ENCODE data around the gene TAP1.
"Not testable (repeated sequence)": the region's sequence is repeated elsewhere in the genome, so short reads cannot be mapped to it uniquely, and the experiment has no call there.

The TAP1 gene

DNA sequence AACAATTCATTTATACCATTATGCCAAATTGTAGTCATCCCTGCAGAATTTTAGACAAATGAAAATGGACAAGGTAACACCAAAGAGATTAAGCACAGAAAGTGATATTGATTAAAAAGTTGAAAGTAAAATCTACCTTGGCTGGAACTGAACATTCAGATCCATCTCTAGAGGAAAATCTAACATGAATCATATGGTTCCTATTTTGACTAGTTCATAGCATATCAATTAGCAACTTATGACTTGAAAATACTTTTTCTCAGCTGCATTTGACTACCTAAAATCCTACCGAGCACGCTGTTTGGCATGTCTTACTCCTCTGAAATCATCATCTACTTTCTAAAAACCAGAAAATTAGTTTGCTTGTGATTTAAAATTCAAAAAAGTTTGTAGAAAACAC is 23.1 kb upstream of the TAP1 start:
- H3K79me2 ChIP-seq (ENCODE audit: insufficient read depth, low read length): no peaks in the 10 kb centered on the region
- H3K9ac ChIP-seq (ENCODE audit: low read length): no peak overlapping the region
- no peaks in the 10 kb centered on the region for H3K9me3 ChIP-seq (ENCODE audit: low read length)
- H2AFZ ChIP-seq (ENCODE audit: low read length): no peak overlapping the region
- H3F3A ChIP-seq (ENCODE audit: insufficient read depth, low read length): no peaks in the 10 kb centered on the region
- no peak overlapping the region for H3K27ac ChIP-seq (ENCODE audit: low read depth, low read length, poor library complexity, severe bottlenecking)
- TF ChIP-seq EZH2 (IDR thresholded peaks at IDR 0.05; ENCODE audit: borderline replicate concordance, low read length): no peak
- TF ChIP-seq, protein P1, sequence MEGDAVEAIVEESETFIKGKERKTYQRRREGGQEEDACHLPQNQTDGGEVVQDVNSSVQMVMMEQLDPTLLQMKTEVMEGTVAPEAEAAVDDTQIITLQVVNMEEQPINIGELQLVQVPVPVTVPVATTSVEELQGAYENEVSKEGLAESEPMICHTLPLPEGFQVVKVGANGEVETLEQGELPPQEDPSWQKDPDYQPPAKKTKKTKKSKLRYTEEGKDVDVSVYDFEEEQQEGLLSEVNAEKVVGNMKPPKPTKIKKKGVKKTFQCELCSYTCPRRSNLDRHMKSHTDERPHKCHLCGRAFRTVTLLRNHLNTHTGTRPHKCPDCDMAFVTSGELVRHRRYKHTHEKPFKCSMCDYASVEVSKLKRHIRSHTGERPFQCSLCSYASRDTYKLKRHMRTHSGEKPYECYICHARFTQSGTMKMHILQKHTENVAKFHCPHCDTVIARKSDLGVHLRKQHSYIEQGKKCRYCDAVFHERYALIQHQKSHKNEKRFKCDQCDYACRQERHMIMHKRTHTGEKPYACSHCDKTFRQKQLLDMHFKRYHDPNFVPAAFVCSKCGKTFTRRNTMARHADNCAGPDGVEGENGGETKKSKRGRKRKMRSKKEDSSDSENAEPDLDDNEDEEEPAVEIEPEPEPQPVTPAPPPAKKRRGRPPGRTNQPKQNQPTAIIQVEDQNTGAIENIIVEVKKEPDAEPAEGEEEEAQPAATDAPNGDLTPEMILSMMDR (IDR thresholded peaks at IDR 0.05; ENCODE audit: low read length): no peak
- H3K36me3 ChIP-seq (ENCODE audit: insufficient read depth, low read length): no peaks in the 10 kb centered on the region
- H3K4me3 ChIP-seq (ENCODE audit: low read depth, low read length, poor library complexity, severe bottlenecking): no peak overlapping the region
- no peak overlapping the region for H3K4me2 ChIP-seq (ENCODE audit: low read length)
- no peaks in the 10 kb centered on the region for H4K20me1 ChIP-seq (ENCODE audit: insufficient read depth, low read length)
- no peaks in the 10 kb centered on the region for H3K9me2 ChIP-seq (ENCODE audit: low read depth, low read length)
- H3K27me3 ChIP-seq (ENCODE audit: insufficient read depth, low read length): no peaks in the 10 kb centered on the region
- H3K4me1 ChIP-seq (ENCODE audit: insufficient read depth, low read length, severe bottlenecking): peaks cover 2% of the 10 kb centered on the region

DNA sequence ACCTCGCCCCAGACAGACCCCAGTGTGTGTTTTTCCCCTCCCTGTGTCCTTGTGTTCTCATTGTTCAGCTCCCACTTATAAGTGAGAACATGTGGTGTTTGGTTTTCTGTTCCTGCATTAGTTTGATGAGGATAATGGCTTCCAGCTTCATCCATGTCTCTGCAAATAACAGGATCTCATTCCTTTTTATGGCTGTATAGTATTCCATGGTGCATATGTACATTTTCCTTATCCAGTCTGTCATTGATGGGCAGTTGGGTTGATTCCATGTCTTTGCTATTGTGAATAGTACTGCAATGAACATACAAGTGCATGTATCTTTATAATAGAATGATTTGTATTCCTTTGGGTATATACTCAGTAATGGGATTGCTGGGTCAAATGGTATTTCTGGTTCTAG is 20.4 kb upstream of the TAP1 start:
- not testable (repeated sequence) for H3K9ac ChIP-seq (ENCODE audit: low read length); H3K4me2 ChIP-seq (ENCODE audit: low read length); H3K4me3 ChIP-seq (ENCODE audit: low read depth, low read length, poor library complexity, severe bottlenecking); H3K27me3 ChIP-seq (ENCODE audit: insufficient read depth, low read length); H4K20me1 ChIP-seq (ENCODE audit: insufficient read depth, low read length); H3K9me3 ChIP-seq (ENCODE audit: low read length); H2AFZ ChIP-seq (ENCODE audit: low read length); H3K79me2 ChIP-seq (ENCODE audit: insufficient read depth, low read length); H3F3A ChIP-seq (ENCODE audit: insufficient read depth, low read length); H3K27ac ChIP-seq (ENCODE audit: low read depth, low read length, poor library complexity, severe bottlenecking); H3K36me3 ChIP-seq (ENCODE audit: insufficient read depth, low read length); H3K9me2 ChIP-seq (ENCODE audit: low read depth, low read length); H3K4me1 ChIP-seq (ENCODE audit: insufficient read depth, low read length, severe bottlenecking)

DNA sequence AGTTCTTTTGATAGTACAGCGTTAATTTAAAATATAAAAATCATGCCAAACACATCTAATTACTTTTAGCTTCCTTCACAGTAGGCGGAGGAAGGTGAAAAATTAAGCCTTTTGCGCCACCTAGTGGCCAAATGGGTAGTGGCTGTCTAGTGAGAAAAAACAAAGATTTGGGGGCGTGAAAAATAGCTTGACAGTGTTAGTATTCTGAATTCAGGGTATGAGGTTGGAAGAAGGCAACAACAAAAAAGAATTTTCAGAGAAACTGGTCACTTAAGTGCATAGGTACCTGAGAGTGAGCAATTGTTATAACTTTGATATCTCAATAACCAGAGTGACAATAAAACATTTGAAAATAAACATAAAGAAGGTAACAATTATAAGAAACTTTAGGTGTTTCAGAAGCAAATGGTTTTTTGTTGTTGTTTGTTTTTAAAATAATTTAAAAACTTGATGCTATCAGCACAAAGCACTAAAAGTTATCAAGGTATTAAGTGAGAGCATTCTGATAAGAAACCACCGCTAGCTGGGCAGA is 14.8 kb upstream of the TAP1 start:
- Histone ChIP-seq H4K20me1 (ENCODE audit: insufficient read depth, low read length) (no peaks in the 10 kb centered on the region), H3K4me1 (ENCODE audit: insufficient read depth, low read length, severe bottlenecking) (peaks cover 32% of the 10 kb centered on the region), H3F3A (ENCODE audit: insufficient read depth, low read length) (0 out of 2 replicates have a peak, but pooled peaks cover 5% of the 10 kb centered on the region), H3K36me3 (ENCODE audit: insufficient read depth, low read length) (no peaks in the 10 kb centered on the region), H3K4me3 (ENCODE audit: low read depth, low read length, poor library complexity, severe bottlenecking) (no peak overlapping the region), H3K9me2 (ENCODE audit: low read depth, low read length) (no peaks in the 10 kb centered on the region), H3K79me2 (ENCODE audit: insufficient read depth, low read length) (no peaks in the 10 kb centered on the region), H3K4me2 (ENCODE audit: low read length) (peak overlapping the region; percentile 70), H3K9me3 (ENCODE audit: low read length) (no peaks in the 10 kb centered on the region), H3K9ac (ENCODE audit: low read length) (no peak overlapping the region), H3K27me3 (ENCODE audit: insufficient read depth, low read length) (no peaks in the 10 kb centered on the region), H3K27ac (ENCODE audit: low read depth, low read length, poor library complexity, severe bottlenecking) (peak overlapping the region; percentile 95), H2AFZ (ENCODE audit: low read length) (no peak overlapping the region)
- TF ChIP-seq, protein P1 (IDR thresholded peaks at IDR 0.05; ENCODE audit: low read length): peak; percentile 90
- TF ChIP-seq EZH2 (IDR thresholded peaks at IDR 0.05; ENCODE audit: borderline replicate concordance, low read length): no peak

DNA sequence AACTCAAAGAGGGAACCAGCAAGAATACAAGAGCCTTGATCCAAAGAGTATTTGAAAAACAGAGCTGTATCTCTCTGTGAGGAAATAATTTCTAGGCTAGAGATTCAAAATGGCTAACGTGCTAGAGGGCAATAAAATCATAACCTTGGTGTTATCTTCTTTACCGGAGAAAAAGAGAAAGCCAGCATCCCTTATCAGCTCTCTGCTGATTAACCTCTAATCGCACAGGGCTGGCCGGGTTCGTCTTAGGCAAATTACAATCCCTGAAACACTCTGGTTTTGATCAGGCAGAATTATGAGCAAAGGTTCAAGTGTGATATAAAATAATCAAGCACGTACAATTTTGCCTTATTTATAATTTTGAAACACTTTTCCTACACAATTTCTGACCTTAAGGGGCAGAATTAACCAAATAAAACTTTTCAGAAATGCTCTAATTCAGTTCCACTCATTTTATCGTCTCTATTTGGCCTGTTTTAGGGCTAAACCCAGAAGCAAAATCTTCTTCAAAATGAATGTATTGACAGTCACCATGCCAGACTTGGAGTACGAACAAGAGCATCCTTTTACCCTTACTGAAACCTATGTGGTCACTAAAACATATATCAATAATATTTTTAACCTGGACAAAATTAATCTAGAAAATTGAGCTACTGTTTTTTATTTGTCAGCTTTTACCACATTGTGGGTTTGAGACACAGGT is 14.2 kb upstream of the TAP1 start:
- peaks cover 32% of the 10 kb centered on the region for H3K4me1 ChIP-seq (ENCODE audit: insufficient read depth, low read length, severe bottlenecking)
- H3K27ac ChIP-seq (ENCODE audit: low read depth, low read length, poor library complexity, severe bottlenecking): peak overlapping the region; percentile 95
- H2AFZ ChIP-seq (ENCODE audit: low read length): peak overlapping the region; percentile 80
- no peaks in the 10 kb centered on the region for H3K9me2 ChIP-seq (ENCODE audit: low read depth, low read length)
- peak overlapping the region; percentile 65 for H3K9ac ChIP-seq (ENCODE audit: low read length)
- no peaks in the 10 kb centered on the region for H3K9me3 ChIP-seq (ENCODE audit: low read length)
- H3K4me2 ChIP-seq (ENCODE audit: low read length): peak overlapping the region; percentile 70
- H3K4me3 ChIP-seq (ENCODE audit: low read depth, low read length, poor library complexity, severe bottlenecking): peak overlapping the region; percentile 31
- H3F3A ChIP-seq (ENCODE audit: insufficient read depth, low read length): 0 out of 2 replicates have a peak, but pooled peaks cover 5% of the 10 kb centered on the region
- no peaks in the 10 kb centered on the region for H3K27me3 ChIP-seq (ENCODE audit: insufficient read depth, low read length)
- H3K79me2 ChIP-seq (ENCODE audit: insufficient read depth, low read length): no peaks in the 10 kb centered on the region
- no peaks in the 10 kb centered on the region for H3K36me3 ChIP-seq (ENCODE audit: insufficient read depth, low read length)
- H4K20me1 ChIP-seq (ENCODE audit: insufficient read depth, low read length): no peaks in the 10 kb centered on the region
- TF ChIP-seq, protein P1 (IDR thresholded peaks at IDR 0.05; ENCODE audit: low read length): no peak
- no peak for TF ChIP-seq EZH2 (IDR thresholded peaks at IDR 0.05; ENCODE audit: borderline replicate concordance, low read length)

Data from OCI-LY1 (cell line).